Cardiac muscle cell (in vitro differentiated cells and primary cell): ENCODE data around the gene GPR137. TPM values are rescaled to one million over a fixed set of nuclear protein-coding genes. Genes with fewer than 3 reads are reported as not detected.
A peak's percentile ranks its signal among the peaks of the same experiment; 100 is the strongest.
"Not testable (repeated sequence)": the region's sequence is repeated elsewhere in the genome, so short reads cannot be mapped to it uniquely, and the experiment has no call there.

Experiments
- DNase-seq, 2 donors: peaks; one replicate each; pipeline versions ENCODE4 v3.0.0 to v3.0.0-alpha.2; 2010 to 2017; ENCODE audit warnings: low read depth in 1 of 2, low spot score in 1 of 2
- H3K27ac ChIP-seq: fragments of 200-600 bp; sonication (generic); 2 replicates; pipeline ENCODE4 v1.5.1; 2016
- H3K27me3 ChIP-seq: fragments of 200-600 bp; sonication (generic); 2 replicates; pipeline ENCODE4 v1.6.0; 2016; ENCODE audit warnings: control low read depth
- H3K36me3 ChIP-seq: fragments of 200-600 bp; sonication (generic); 2 replicates; pipeline ENCODE4 v1.5.1; 2016; ENCODE audit warnings: control low read depth
- H3K4me1 ChIP-seq: fragments of 200-600 bp; sonication (generic); 2 replicates; pipeline ENCODE4 v1.8.1; 2017; ENCODE audit warnings: low read depth, mild to moderate bottlenecking, mixed run types
- H3K4me3 ChIP-seq: fragments of 200-600 bp; sonication (generic); 2 replicates; pipeline ENCODE4 v1.5.1; 2016; ENCODE audit warnings: mild to moderate bottlenecking
- H3K9me3 ChIP-seq: fragments of 200-600 bp; sonication (generic); 2 replicates; pipeline ENCODE4 v1.5.1; 2017; ENCODE audit warnings: low read depth, mild to moderate bottlenecking, control low read depth
- CTCF ChIP-seq: IDR thresholded peaks from 2 replicates; pipeline ENCODE4 v1.5.1; 2012; ENCODE audit warnings: low read depth, mild to moderate bottlenecking, low read length
- polyA plus RNA-seq: library from polyadenylated mRNA; unstranded; fragments of >200 nt; fragmentation: Nextera tagmentation; extraction: Ambion mirVana; gene quantifications from 2 replicates; pipeline ENCODE4 v1.2.1, GENCODE V29; 2016
- total RNA-seq: library from RNA; depleted of rRNA; stranded (reverse); fragments of >200 nt; gene quantifications from 2 replicates; pipeline ENCODE4 v1.2.3, GENCODE V29; 2016

GPR137 gene
- total and polyA plus RNA-seq, 2 experiments from 2014 or later: 37.7 to 82.6 TPM

DNA sequence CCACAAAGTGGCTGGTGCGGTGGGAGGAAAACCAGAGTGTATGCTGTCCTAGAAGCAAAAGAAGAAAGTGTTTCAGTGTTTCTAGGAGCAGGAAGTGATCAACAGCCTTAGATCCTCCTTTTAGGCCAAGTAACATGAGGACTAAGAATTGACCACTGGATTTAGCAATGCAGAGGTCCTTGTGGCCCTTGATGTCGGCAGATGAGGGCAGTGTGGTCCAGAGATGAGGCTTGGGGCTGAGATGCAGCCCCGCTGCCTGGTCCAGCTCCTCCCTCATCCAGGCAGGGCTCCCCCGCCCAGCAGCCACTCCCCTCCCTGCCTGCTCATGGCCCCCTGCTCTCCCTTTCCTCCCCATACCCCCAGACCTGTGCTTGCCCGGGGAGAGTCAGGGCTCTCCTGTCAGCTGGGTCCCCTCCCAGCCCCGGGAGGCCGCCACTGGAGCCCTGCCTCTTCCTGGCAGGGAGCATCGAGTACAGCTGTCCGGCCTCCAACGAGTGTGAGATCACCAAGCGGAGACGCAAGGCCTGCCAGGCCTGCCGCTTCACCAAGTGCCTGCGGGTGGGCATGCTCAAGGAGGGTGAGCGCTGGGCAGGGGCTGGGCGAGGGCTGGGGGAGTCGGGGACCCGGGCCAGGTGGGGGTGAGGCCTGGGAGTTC is 28.0 kb downstream of the GPR137 start:
- no peak for TF ChIP-seq CTCF
- no peak overlapping the region for H3K27ac ChIP-seq
- H3K9me3 ChIP-seq: no peaks in the 10 kb centered on the region
- DNase-seq: peak in 1 of 2 donors; percentile 42
- H3K27me3 ChIP-seq: no peaks in the 10 kb centered on the region
- H3K4me1 ChIP-seq: no peaks in the 10 kb centered on the region
- H3K36me3 ChIP-seq: peaks cover 5% of the 10 kb centered on the region
- H3K4me3 ChIP-seq: no peak overlapping the region

GRCh38 chr11:64314146-64314804 is 28.6 kb downstream of the GPR137 start:
- H3K27me3 ChIP-seq: no peaks in the 10 kb centered on the region

GRCh38 chr11:64314805-64315561 is 29.3 kb downstream of the GPR137 start:
- Histone ChIP-seq H3K4me1 (peaks cover 6% of the 10 kb centered on the region), H3K27ac (no peak overlapping the region), H3K9me3 (no peaks in the 10 kb centered on the region), H3K27me3 (no peaks in the 10 kb centered on the region), H3K36me3 (peaks cover 5% of the 10 kb centered on the region), H3K4me3 (no peak overlapping the region)
- TF ChIP-seq CTCF: no peak
- DNase-seq: no peak

More at GRCh38 chr11:64314146-64314804, 28.6 kb downstream of the GPR137 start:
- Histone ChIP-seq H3K4me1 (peaks cover 5% of the 10 kb centered on the region), H3K27ac (no peak overlapping the region), H3K4me3 (no peak overlapping the region), H3K36me3 (peaks cover 5% of the 10 kb centered on the region), H3K9me3 (no peaks in the 10 kb centered on the region)
- TF ChIP-seq CTCF: peak; percentile 19
- DNase-seq: no peak

- H3K4me3 ChIP-seq: peak overlapping the region; percentile 60
- not testable (repeated sequence) for H3K27me3 ChIP-seq, H3K36me3 ChIP-seq, DNase-seq, H3K9me3 ChIP-seq, H3K4me1 ChIP-seq
- H3K27ac ChIP-seq: peak overlapping the region; percentile 95
Observed at GRCh38 chr11:64315667-64316526, 30.2 kb downstream of the GPR137 start.

- Histone ChIP-seq H3K27ac (peak overlapping the region; percentile 95), H3K27me3 (no peaks in the 10 kb centered on the region), H3K4me1 (peaks cover 6% of the 10 kb centered on the region), H3K9me3 (no peaks in the 10 kb centered on the region), H3K4me3 (peak overlapping the region; percentile 60), H3K36me3 (peaks cover 5% of the 10 kb centered on the region)
- peak in 1 of 2 donors; percentile 15 for DNase-seq
- TF ChIP-seq CTCF: no peak
Observed at GRCh38 chr11:64316672-64317324, 31.1 kb downstream of the GPR137 start.
